ENCODE results near the gene PFKL. TPM values are rescaled to one million over a fixed set of nuclear protein-coding genes. Genes with fewer than 3 reads are reported as not detected.

The PFKL gene
- total RNA-seq, 1 donor: 106 TPM

DNA sequence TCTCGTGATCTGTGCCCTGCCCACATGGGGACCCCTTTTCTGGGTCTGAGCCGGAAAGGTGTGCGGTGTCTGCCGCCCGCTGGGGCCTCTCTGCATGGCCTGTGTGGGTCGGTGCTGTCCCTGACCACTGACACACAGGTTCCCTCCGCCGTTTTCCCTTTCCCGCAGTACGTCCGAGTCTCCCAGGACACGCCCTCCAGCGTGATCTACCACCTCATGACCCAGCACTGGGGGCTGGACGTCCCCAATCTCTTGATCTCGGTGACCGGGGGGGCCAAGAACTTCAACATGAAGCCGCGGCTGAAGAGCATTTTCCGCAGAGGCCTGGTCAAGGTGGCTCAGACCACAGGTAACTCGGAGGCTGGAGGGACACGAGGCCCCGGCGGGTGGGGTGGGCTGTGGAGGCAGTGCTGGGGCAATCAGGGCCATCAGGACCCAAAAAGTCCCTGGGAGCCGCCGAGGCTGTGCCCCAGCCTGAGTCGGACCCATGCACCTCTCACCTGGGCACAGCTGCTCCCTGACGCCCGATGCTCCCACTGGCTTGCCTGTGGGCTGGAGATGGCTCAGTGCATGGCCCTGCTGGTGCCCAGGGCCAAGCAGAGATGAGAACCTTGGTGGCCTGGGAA, 66.8 kb downstream of the PFKL start:
- no peak overlapping the region for H3K4me3 ChIP-seq (ENCODE audit: low read depth, low read length)
- TF ChIP-seq, protein P1, sequence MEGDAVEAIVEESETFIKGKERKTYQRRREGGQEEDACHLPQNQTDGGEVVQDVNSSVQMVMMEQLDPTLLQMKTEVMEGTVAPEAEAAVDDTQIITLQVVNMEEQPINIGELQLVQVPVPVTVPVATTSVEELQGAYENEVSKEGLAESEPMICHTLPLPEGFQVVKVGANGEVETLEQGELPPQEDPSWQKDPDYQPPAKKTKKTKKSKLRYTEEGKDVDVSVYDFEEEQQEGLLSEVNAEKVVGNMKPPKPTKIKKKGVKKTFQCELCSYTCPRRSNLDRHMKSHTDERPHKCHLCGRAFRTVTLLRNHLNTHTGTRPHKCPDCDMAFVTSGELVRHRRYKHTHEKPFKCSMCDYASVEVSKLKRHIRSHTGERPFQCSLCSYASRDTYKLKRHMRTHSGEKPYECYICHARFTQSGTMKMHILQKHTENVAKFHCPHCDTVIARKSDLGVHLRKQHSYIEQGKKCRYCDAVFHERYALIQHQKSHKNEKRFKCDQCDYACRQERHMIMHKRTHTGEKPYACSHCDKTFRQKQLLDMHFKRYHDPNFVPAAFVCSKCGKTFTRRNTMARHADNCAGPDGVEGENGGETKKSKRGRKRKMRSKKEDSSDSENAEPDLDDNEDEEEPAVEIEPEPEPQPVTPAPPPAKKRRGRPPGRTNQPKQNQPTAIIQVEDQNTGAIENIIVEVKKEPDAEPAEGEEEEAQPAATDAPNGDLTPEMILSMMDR (IDR thresholded peaks at IDR 0.05; ENCODE audit: insufficient read depth, low read depth, low read length): no peak
- no peak for DNase-seq (ENCODE audit: low read depth)

DNA sequence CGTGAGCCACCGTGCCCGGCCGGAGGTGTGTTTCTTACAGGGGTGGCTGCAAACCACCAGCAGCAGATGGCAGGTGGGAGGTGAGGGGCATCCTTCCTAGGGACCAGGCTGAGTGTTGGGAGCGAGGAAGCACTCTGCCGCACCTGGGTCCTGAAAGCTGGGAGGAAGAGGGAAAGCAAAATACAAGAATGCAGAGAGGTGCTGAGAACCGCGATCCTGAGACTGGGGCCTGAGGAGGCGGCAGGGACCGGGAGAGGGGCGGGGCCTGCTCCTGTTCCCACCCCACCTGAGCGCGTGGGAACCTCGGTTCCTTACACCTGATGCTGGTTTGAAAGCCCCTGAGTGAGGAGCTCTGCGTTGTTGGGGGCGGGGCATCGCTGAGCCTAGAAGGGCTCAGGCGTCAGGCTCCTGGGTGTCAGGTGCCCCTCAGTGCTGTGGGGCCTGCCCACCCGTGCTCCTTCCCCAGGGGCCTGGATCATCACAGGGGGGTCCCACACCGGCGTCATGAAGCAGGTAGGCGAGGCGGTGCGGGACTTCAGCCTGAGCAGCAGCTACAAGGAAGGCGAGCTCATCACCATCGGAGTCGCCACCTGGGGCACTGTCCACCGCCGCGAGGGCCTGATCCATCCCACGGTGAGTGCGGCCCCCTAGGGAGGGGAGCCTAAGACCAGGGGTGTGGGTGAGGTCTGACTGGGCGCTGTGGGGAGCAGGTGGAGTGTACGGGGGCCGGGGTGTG, 69.0 kb downstream of the PFKL start:
- no peak overlapping the region for H3K4me3 ChIP-seq (ENCODE audit: low read depth, low read length)
- TF ChIP-seq, protein P1 (IDR thresholded peaks at IDR 0.05; ENCODE audit: insufficient read depth, low read depth, low read length): no peak
- DNase-seq (ENCODE audit: low read depth): no peak

DNA sequence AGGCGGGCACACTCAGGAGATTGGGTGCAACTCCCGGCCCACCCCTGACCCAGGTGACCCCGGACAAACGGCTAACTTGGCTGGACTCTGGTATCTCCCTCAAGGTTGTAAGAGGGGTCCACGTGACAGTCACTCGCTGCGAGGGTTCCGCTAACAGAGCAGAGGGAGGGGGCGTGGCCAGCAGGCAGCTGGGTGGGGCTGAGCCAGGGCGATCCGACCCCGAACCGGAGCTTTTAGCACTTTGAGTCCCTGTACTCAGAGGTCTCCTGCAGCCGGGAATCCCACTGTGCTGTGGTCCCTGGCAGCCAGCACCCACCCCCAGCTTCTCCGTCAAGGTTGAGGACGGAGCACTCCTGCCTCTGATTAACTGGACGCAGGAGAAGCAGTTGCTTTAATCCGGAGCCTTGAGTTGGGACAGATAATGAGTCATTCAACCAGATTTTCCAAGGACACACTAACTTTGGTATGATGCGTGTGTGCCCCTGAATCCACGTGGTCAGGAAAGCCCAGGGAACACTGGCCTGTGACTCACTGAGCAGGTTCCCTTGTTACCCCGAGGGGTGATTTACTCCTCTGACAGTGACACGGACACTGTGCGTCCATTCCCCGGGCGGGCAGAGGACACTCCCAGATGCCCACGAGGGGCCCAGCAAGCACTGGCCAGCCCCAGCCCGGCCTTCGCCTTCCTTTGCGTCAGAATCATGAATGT, 70.3 kb downstream of the PFKL start:
- peak; percentile 50 for DNase-seq (ENCODE audit: low read depth)
- no peak overlapping the region for H3K4me3 ChIP-seq (ENCODE audit: low read depth, low read length)
- TF ChIP-seq, protein P1 (IDR thresholded peaks at IDR 0.05; ENCODE audit: insufficient read depth, low read depth, low read length): no peak

DNA sequence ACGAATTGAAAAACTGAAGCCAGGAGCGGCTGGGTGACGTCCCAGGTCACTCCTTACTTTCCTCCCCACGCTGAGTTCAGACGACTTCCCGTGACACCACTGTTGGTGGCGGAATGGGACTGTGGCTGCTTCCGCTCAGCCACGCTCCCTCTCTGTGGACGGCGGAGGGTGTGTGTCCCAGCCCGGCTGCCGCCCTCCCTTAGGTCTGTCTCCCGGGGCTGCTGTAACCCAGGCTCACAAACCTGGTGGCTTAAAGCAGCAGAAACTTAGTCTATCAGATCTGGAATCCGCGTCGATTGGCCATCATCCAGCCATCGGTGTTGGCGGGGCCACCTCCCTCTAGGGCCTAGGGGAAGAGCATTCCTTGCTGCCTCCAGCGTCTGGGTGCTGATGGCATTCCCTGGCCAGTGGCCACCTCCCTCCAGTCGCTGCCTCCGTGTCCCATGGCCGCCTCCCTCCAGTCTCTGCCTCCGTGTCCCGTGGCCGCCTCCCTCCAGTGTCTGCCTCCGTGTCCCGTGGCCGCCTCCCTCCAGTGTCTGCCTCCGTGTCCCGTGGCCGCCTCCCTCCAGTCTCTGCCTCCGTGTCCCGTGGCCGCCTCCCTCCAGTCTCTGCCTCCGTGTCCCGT, 71.0 kb downstream of the PFKL start:
- no peak for DNase-seq (ENCODE audit: low read depth)
- no peak overlapping the region for H3K4me3 ChIP-seq (ENCODE audit: low read depth, low read length)
- TF ChIP-seq, protein P1 (IDR thresholded peaks at IDR 0.05; ENCODE audit: insufficient read depth, low read depth, low read length): no peak

DNA sequence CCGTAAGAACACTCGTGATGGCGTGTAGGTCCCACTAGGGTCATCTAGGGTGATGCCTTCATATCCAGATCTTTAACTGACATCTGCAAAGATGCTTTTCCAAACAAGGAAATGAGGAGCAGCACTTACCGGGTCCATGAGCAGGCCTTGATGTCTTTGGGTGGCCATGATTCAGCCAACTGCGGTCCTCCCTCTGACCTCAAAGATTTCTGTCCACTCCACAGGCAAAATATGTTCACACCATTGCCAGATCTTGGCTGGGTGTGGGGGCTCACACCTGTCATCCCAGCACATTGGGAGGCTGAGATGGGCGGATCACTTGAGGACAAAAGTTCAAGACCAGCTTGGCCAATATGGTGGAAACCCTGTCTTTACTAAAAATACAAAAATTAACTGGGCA, 71.7 kb downstream of the PFKL start:
- TF ChIP-seq, protein P1 (IDR thresholded peaks at IDR 0.05; ENCODE audit: insufficient read depth, low read depth, low read length): no peak
- no peak overlapping the region for H3K4me3 ChIP-seq (ENCODE audit: low read depth, low read length)
- no peak for DNase-seq (ENCODE audit: low read depth)

DNA sequence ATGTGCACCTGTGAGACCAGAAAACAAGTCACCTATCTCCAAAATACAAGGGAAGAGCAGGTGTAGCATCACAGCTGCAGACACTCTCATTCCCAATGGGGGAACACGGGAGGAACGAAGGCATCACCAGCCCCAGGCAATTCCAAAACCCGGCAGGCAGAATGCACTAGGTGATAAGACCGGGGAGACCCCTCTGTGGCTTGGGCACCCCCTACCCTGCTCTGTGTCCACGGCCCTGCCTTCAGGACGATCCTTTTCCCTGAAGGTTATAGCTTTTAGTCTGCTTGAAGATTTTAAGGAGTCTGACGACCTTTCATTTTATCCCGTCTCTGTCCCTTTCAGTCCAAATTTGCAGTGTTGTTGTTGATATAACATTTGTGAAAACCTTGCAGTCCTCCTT, 72.8 kb downstream of the PFKL start:
- TF ChIP-seq, protein P1 (IDR thresholded peaks at IDR 0.05; ENCODE audit: insufficient read depth, low read depth, low read length): no peak
- no peak for DNase-seq (ENCODE audit: low read depth)
- no peak overlapping the region for H3K4me3 ChIP-seq (ENCODE audit: low read depth, low read length)

All from fibroblast of villous mesenchyme (primary cell).